HepG2 (cell line): ENCODE measurements around the gene SLC17A3. TPM values are rescaled to one million over a fixed set of nuclear protein-coding genes. Genes with fewer than 3 reads are reported as not detected.

Experiments used
- ATAC-seq: fragments of 200-7000 bp; cut with Tn5 transposase; 3 replicates; pipeline ENCODE4 v1.9.1; 2020; ENCODE audit warnings: mild to moderate bottlenecking, moderate library complexity
- BruUV-seq: library from RNA; stranded (reverse); fragments of 400-500 nt; replicated peaks from 2 replicates; lab custom pipeline; 2021; lab: Mats Ljungman, UMichigan
- CTCF ChIA-PET: fragments of 300-600 bp; formaldehyde crosslinking; extraction: SDS; loops from one replicate; lab custom pipeline; 2021; ENCODE audit warnings: low total read pairs, inconsistent platforms, low intra/inter-chr PET ratio; lab: Yijun Ruan, JAX
- POLR2A ChIA-PET: fragments of 350-600 bp; sonication (Branson Sonifier 250); formaldehyde crosslinking; loops from one replicate; lab custom pipeline; 2020; ENCODE audit warnings: antibody characterized with exemption, inconsistent platforms; lab: Yijun Ruan, JAX
- DNase-seq: peaks from one replicate; pipeline ENCODE4 v3.0.0-alpha.2; 2015; ENCODE audit warnings: low spot score
- FAIRE-seq: peaks from 3 replicates; lab custom pipeline; 2011; peaks lifted over from hg19 to GRCh38; lab: Jason Lieb, UNC
- H2AFZ ChIP-seq: one replicate; pipeline ENCODE4 v1.6.1; 2011; ENCODE audit warnings: low read length, inconsistent platforms
- H3K27ac ChIP-seq: fragments of 300-600 bp; 3 replicates; pipeline ENCODE4 v1.8.0; 2011; ENCODE audit warnings: mixed run types, mild to moderate bottlenecking, mixed read lengths, low read length, inconsistent platforms; ENCODE audit not compliant: insufficient read depth; ENCODE audit errors: extremely low read length
- H3K27me3 ChIP-seq, 2 experiments: fragments of 200-600 bp in 1 of 2; 2 replicates in 1 of 2; 3 replicates in 1 of 2; pipeline versions ENCODE4 v1.6.0 to v1.8.0; 2011; ENCODE audit warnings: low read length in 2 of 2, mild to moderate bottlenecking in 2 of 2, moderate library complexity in 2 of 2, inconsistent platforms in 1 of 2; ENCODE audit not compliant: insufficient read depth in 2 of 2, control insufficient read depth in 1 of 2
- H3K36me3 ChIP-seq, 2 experiments: fragments of 200-600 bp in 1 of 2; replicated peaks in 1 of 2; 2 replicates in 1 of 2; 3 replicates in 1 of 2; pipeline versions ENCODE4 v1.5.1 to v1.8.0; 2011; ENCODE audit warnings: low read length in 2 of 2, inconsistent platforms in 1 of 2; ENCODE audit not compliant: insufficient read depth in 2 of 2, control insufficient read depth in 1 of 2
- H3K4me1 ChIP-seq: 2 replicates; pipeline ENCODE4 v1.5.1; 2012; ENCODE audit warnings: low read length, inconsistent platforms; ENCODE audit not compliant: insufficient read depth
- H3K4me2 ChIP-seq: 2 replicates; pipeline ENCODE4 v1.6.0; 2011; ENCODE audit warnings: low read depth, low read length, inconsistent platforms
- H3K4me3 ChIP-seq, 3 experiments: fragments of 200-600 bp in 1 of 3; sonication (generic), shearing (Covaris generic) in 1 of 3; replicated peaks in 1 of 3; 2 replicates each; pipeline ENCODE4 v1.5.1; 2011 to 2016; ENCODE audit warnings: low read length in 3 of 3, inconsistent platforms in 2 of 3, low read depth in 2 of 3, mild to moderate bottlenecking in 2 of 3, control low read depth in 1 of 3, mixed read lengths in 1 of 3; ENCODE audit not compliant: insufficient read depth in 1 of 3
- H3K79me2 ChIP-seq: one replicate; pipeline ENCODE4 v1.6.1; 2011; ENCODE audit warnings: low read length, inconsistent platforms; ENCODE audit not compliant: insufficient read depth
- H3K9ac ChIP-seq: 2 replicates; pipeline ENCODE4 v1.6.0; 2011; ENCODE audit warnings: mild to moderate bottlenecking, low read depth, low read length, inconsistent platforms; ENCODE audit not compliant: insufficient read depth
- H3K9me3 ChIP-seq: 2 replicates; pipeline ENCODE4 v1.5.1; 2012; ENCODE audit warnings: mild to moderate bottlenecking, low read length
- H4K20me1 ChIP-seq: 2 replicates; pipeline ENCODE4 v1.6.0; 2011; ENCODE audit warnings: inconsistent platforms, mild to moderate bottlenecking, low read length, moderate library complexity; ENCODE audit not compliant: insufficient read depth
- ATF1 ChIP-seq: IDR thresholded peaks from 2 replicates; pipeline ENCODE4 v1.6.1; 2016; ENCODE audit warnings: mild to moderate bottlenecking, control low read depth
- BCL6 ChIP-seq: IDR thresholded peaks from 2 replicates; pipeline ENCODE4 v1.6.1; 2016; ENCODE audit warnings: missing genetic modification reagents, missing compliant biosample characterization
- CREM ChIP-seq, 2 experiments: sonication (generic) in 1 of 2; formaldehyde crosslinking in 1 of 2; IDR thresholded peaks; 2 replicates each; pipeline versions ENCODE4 v1.4.0 to v1.6.1; 2016 to 2020; ENCODE audit warnings: antibody characterized with exemption in 1 of 2, mild to moderate bottlenecking in 1 of 2, missing genetic modification reagents in 1 of 2
- EP300 ChIP-seq, 3 experiments: sonication (generic) in 1 of 3; formaldehyde crosslinking in 1 of 3; IDR thresholded peaks; 2 replicates each; pipeline versions ENCODE4 v1.5.1 to v1.6.1; 2011 to 2020; ENCODE audit warnings: low read depth in 2 of 3, low read length in 2 of 3, borderline replicate concordance in 1 of 3, improper control_type of control experiment in 1 of 3, mild to moderate bottlenecking in 1 of 3, missing genetic modification reagents in 1 of 3, moderate library complexity in 1 of 3
- FOXP1 ChIP-seq, 2 experiments: fragments of 450-650 bp in 1 of 2; IDR thresholded peaks; 2 replicates each; pipeline ENCODE4 v1.6.1; 2017 to 2018; ENCODE audit warnings: antibody characterized with exemption in 1 of 2
- FUBP1 ChIP-seq: sonication (generic); formaldehyde crosslinking; IDR thresholded peaks from 2 replicates; pipeline ENCODE4 v1.5.1; 2020; ENCODE audit warnings: missing genetic modification reagents, mild to moderate bottlenecking, borderline replicate concordance
- GATAD2A ChIP-seq: IDR thresholded peaks from 2 replicates; pipeline ENCODE4 v1.6.1; 2016
- HDAC1 ChIP-seq: sonication (generic); formaldehyde crosslinking; IDR thresholded peaks from 2 replicates; pipeline ENCODE4 v1.5.1; 2020; ENCODE audit warnings: mild to moderate bottlenecking, missing genetic modification reagents
- HOXA3 ChIP-seq: sonication (generic); formaldehyde crosslinking; IDR thresholded peaks from 2 replicates; pipeline ENCODE4 v1.5.0; 2020; ENCODE audit warnings: missing genetic modification reagents
- IRF2 ChIP-seq: IDR thresholded peaks from 2 replicates; pipeline ENCODE4 v1.6.1; 2018; ENCODE audit warnings: missing genetic modification reagents, missing compliant biosample characterization
- NR1H2 ChIP-seq: sonication (generic); formaldehyde crosslinking; IDR thresholded peaks from 2 replicates; pipeline ENCODE4 v1.8.1; 2022; ENCODE audit warnings: low read depth, missing genetic modification reagents, borderline replicate concordance
- PHF21A ChIP-seq: sonication (generic); formaldehyde crosslinking; IDR thresholded peaks from 2 replicates; pipeline ENCODE4 v1.5.0; 2020; ENCODE audit warnings: mild to moderate bottlenecking, missing genetic modification reagents
- POGZ ChIP-seq: sonication (generic); formaldehyde crosslinking; IDR thresholded peaks from 2 replicates; pipeline ENCODE4 v1.4.0; 2020; ENCODE audit warnings: mild to moderate bottlenecking, missing genetic modification reagents
- RCOR2 ChIP-seq: IDR thresholded peaks from 2 replicates; pipeline ENCODE4 v1.6.1; 2016; ENCODE audit warnings: missing biosample characterization, missing genetic modification reagents
- REL ChIP-seq: sonication (generic); formaldehyde crosslinking; conservative IDR thresholded peaks from 2 replicates; pipeline ENCODE4 v1.8.0; 2022; ENCODE audit warnings: mild to moderate bottlenecking, missing genetic modification reagents, moderate library complexity
- YEATS4 ChIP-seq: sonication (generic); formaldehyde crosslinking; IDR thresholded peaks from 2 replicates; pipeline ENCODE4 v1.4.0; 2020; ENCODE audit warnings: missing genetic modification reagents, borderline replicate concordance
- ZMYM2 ChIP-seq: sonication (generic); formaldehyde crosslinking; IDR thresholded peaks from 2 replicates; pipeline ENCODE4 v1.8.0; 2022; ENCODE audit warnings: mild to moderate bottlenecking, missing genetic modification reagents
- ZNF18 ChIP-seq: sonication (generic); formaldehyde crosslinking; IDR thresholded peaks from 2 replicates; pipeline ENCODE4 v1.8.0; 2022; ENCODE audit warnings: mild to moderate bottlenecking, missing genetic modification reagents; ENCODE audit not compliant: insufficient replicate concordance
- ZNF432 ChIP-seq: sonication (generic); formaldehyde crosslinking; IDR thresholded peaks from 2 replicates; pipeline ENCODE4 v1.5.0; 2020; ENCODE audit warnings: missing genetic modification reagents, mild to moderate bottlenecking, borderline replicate concordance
- ZNF597 ChIP-seq: sonication (generic); formaldehyde crosslinking; IDR thresholded peaks from 2 replicates; pipeline ENCODE4 v1.5.0; 2020; ENCODE audit warnings: missing genetic modification reagents
- WGBS: methylation state at CpG from one replicate; pipeline ENCODE4 v1.1.6; 2017; ENCODE audit warnings: low lambda C conversion rate; 5-methylcytosine and 5-hydroxymethylcytosine counted together
- in situ Hi-C: cut with HindIII; loops from 2 replicates; pipeline ENCODE4 v1.10.0; 2017; ENCODE audit warnings: low pct_unique_long_range_greater_than_20kb; ENCODE audit not compliant: extremely low pct_ligation_motif_present
- intact Hi-C: fragments of 100-400 bp; cut with micrococcal nuclease; formaldehyde crosslinking; loops from one replicate; pipeline ENCODE4 v1.10.0; 2022; ENCODE audit not compliant: unreplicated experiment
- polyA plus RNA-seq, 8 experiments: library from polyadenylated mRNA; depleted of rRNA in 3 of 8; stranded (reverse) in 7 of 8; unstranded in 1 of 8; fragments of >200 nt; fragmentation: Illumina TruSeq in 4 of 8; extraction: Trizol in 4 of 8; gene quantifications; 2 replicates each; pipeline versions ENCODE4 v1.2.1 to v1.2.3, GENCODE V29; 2011 to 2016; ENCODE audit warnings: low read depth in 4 of 8, missing spikeins in 1 of 8, mixed read lengths in 1 of 8; ENCODE audit not compliant: insufficient read depth in 1 of 8
- total RNA-seq, 5 experiments: library from RNA; depleted of rRNA; stranded (reverse); fragments of >200 nt; fragmentation: Illumina TruSeq; extraction: Trizol; gene quantifications; 2 replicates each; pipeline ENCODE4 v1.2.3, GENCODE V29; 2016; ENCODE audit warnings: low read depth in 1 of 5

The SLC17A3 gene
- total and polyA plus RNA-seq, 2 of the 13 experiments (the other 11 are each of a cell fraction or from before 2014, with no cell fraction given), result 0.09 to 0.11 TPM

- peaks cover 15% of the 10 kb centered on the region for H3K4me1 ChIP-seq
- no peak overlapping the region for H3K9ac ChIP-seq
- DNase-seq, result peak; percentile 45
- peak; percentile 4 for FAIRE-seq
- BruUV-seq, result no TSS peak
- no peak overlapping the region for H3K27ac ChIP-seq
- in situ Hi-C loops, result no loop called here
- ChIA-PET CTCF (no interaction called here), POLR2A (interaction anchor here (0.6 kb wide), 1 partner anchor 194 kb away, joined by 3 read pairs; no protein-coding TSS in a partner anchor)
- no peaks in the 10 kb centered on the region for H4K20me1 ChIP-seq
- H3K79me2 ChIP-seq, result no peaks in the 10 kb centered on the region
- 0% methylated on average over 2 of the region's 2 CpGs for WGBS
- H3K4me3 ChIP-seq, result no peak overlapping the region
- ATAC-seq, result peak; percentile 87
- H3K4me2 ChIP-seq, result no peak overlapping the region
- intact Hi-C loops, result no loop called here
- H3K9me3 ChIP-seq, result no peaks in the 10 kb centered on the region
- H3K36me3 ChIP-seq, result no peaks in the 10 kb centered on the region
- no peaks in the 10 kb centered on the region for H3K27me3 ChIP-seq
- H2AFZ ChIP-seq, result no peak overlapping the region
- no peak for TF ChIP-seq FOXP1 (IDR thresholded peaks at IDR 0.05)
- peak; percentile 52; the same call in 1 of the 2 replicates for TF ChIP-seq FOXP1 (CRISPR knock-in tag; IDR thresholded peaks at IDR 0.05)
- TF ChIP-seq PHF21A (CRISPR knock-in tag), result peak; percentile 68
- 0 out of 2 replicates have a peak, but pooled peaks have one; percentile 23 for TF ChIP-seq ATF1 (CRISPR knock-in tag)
- TF ChIP-seq ZNF597, result no peak
- TF ChIP-seq CREM (IDR thresholded peaks at IDR 0.05), result peak; percentile 53; the same call in 1 of the 2 replicates
- TF ChIP-seq CREM (CRISPR knock-in tag; IDR thresholded peaks at IDR 0.05), result no peak
- no peak for TF ChIP-seq FUBP1 (CRISPR knock-in tag)
- peak; percentile 93 for TF ChIP-seq GATAD2A (CRISPR knock-in tag)
- no peak for TF ChIP-seq YEATS4
- peak in 1 of 2 experiments; percentile 60; a peak in 2 of 4 replicates for TF ChIP-seq EP300 (IDR thresholded peaks at IDR 0.05; ENCODE audit: low read depth in 2 of 2, low read length in 2 of 2)
- TF ChIP-seq EP300 (CRISPR knock-in tag; IDR thresholded peaks at IDR 0.05; ENCODE audit: borderline replicate concordance), result no peak
- peak; percentile 76 for TF ChIP-seq BCL6 (CRISPR knock-in tag)
- TF ChIP-seq RCOR2 (CRISPR knock-in tag), result 0 out of 2 replicates have a peak, but pooled peaks have one; percentile 25
- no peak for TF ChIP-seq HOXA3 (CRISPR knock-in tag)
- TF ChIP-seq NR1H2, result no peak
- peak; percentile 57 for TF ChIP-seq HDAC1 (CRISPR knock-in tag)
- peak; percentile 61 for TF ChIP-seq POGZ (CRISPR knock-in tag)
- no peak for TF ChIP-seq ZNF432
- no peak for TF ChIP-seq ZNF18 (CRISPR knock-in tag)
- no peak for TF ChIP-seq ZMYM2 (CRISPR knock-in tag)
- TF ChIP-seq REL (CRISPR knock-in tag), result no peak
- 0 out of 2 replicates have a peak, but pooled peaks have one; percentile 34 for TF ChIP-seq IRF2 (CRISPR knock-in tag)
Measured at GRCh38 chr6:25863360-25863759, 10.7 kb downstream of the SLC17A3 start.
